ENCODE data around the gene RALGAPA1.
"Not testable (repeated sequence)": the region's sequence is repeated elsewhere in the genome, so short reads cannot be mapped to it uniquely, and the experiment has no call there.

The RALGAPA1 gene
- total RNA-seq, result 103 to 119 (median 111) reads per million in 3 donors

- DNase-seq, result peak; percentile 92 to 93 (median 92)
- not testable (repeated sequence) for H3K4me1 ChIP-seq (ENCODE audit: control insufficient read depth, insufficient read depth, low read length, poor library complexity, severe bottlenecking)
- H3K4me3 ChIP-seq (ENCODE audit: insufficient read depth, low read depth, low read length, poor library complexity, severe bottlenecking), result peak within 1 kb of the TSS; percentile 54
Observed at GRCh38 chr14:35808638-35809563, at the start of gene RALGAPA1. Gene RALGAPA1, minus strand, starts transcription at chr14:35809295. Its CDS starts 460 bp downstream, at chr14:35808835.

GRCh38 chr14:35858521-35859209 lies 49.6 kb upstream of the RALGAPA1 start:
- Histone ChIP-seq H3K27me3 (replicated peaks; ENCODE audit: control insufficient read depth, insufficient read depth, low read length, poor library complexity, severe bottlenecking) (no peaks in the 10 kb centered on the region), H3K4me3 (ENCODE audit: insufficient read depth, low read depth, low read length, poor library complexity, severe bottlenecking) (no peak overlapping the region), H3K36me3 (ENCODE audit: control insufficient read depth, insufficient read depth, low read length) (peaks cover 7% of the 10 kb centered on the region), H3K27ac (ENCODE audit: insufficient read depth, low read length, poor library complexity, severe bottlenecking) (no peak overlapping the region), H3K4me1 (ENCODE audit: control insufficient read depth, insufficient read depth, low read length, poor library complexity, severe bottlenecking) (no peaks in the 10 kb centered on the region), H3K9me3 (ENCODE audit: control insufficient read depth, low read length) (no peaks in the 10 kb centered on the region)
- no peak for DNase-seq

More at GRCh38 chr14:35808638-35809563, at the start of gene RALGAPA1:
- H3K27ac ChIP-seq (ENCODE audit: insufficient read depth, low read length, poor library complexity, severe bottlenecking), result peak within 1 kb of the TSS; percentile 65
- H3K27me3 ChIP-seq (replicated peaks; ENCODE audit: control insufficient read depth, insufficient read depth, low read length, poor library complexity, severe bottlenecking); H3K9me3 ChIP-seq (ENCODE audit: control insufficient read depth, low read length); H3K36me3 ChIP-seq (ENCODE audit: control insufficient read depth, insufficient read depth, low read length): not testable (repeated sequence)

GRCh38 chr14:35855876-35856481 lies 46.9 kb upstream of the RALGAPA1 start:
- Histone ChIP-seq H3K4me1 (ENCODE audit: control insufficient read depth, insufficient read depth, low read length, poor library complexity, severe bottlenecking) (no peaks in the 10 kb centered on the region), H3K36me3 (ENCODE audit: control insufficient read depth, insufficient read depth, low read length) (no peaks in the 10 kb centered on the region), H3K27me3 (replicated peaks; ENCODE audit: control insufficient read depth, insufficient read depth, low read length, poor library complexity, severe bottlenecking) (no peaks in the 10 kb centered on the region), H3K9me3 (ENCODE audit: control insufficient read depth, low read length) (no peaks in the 10 kb centered on the region), H3K4me3 (ENCODE audit: insufficient read depth, low read depth, low read length, poor library complexity, severe bottlenecking) (no peak overlapping the region), H3K27ac (ENCODE audit: insufficient read depth, low read length, poor library complexity, severe bottlenecking) (no peak overlapping the region)
- DNase-seq, result no peak

- no peaks in the 10 kb centered on the region for H3K27me3 ChIP-seq (replicated peaks; ENCODE audit: control insufficient read depth, insufficient read depth, low read length, poor library complexity, severe bottlenecking)
- DNase-seq, result no peak
- H3K4me1 ChIP-seq (ENCODE audit: control insufficient read depth, insufficient read depth, low read length, poor library complexity, severe bottlenecking), result no peaks in the 10 kb centered on the region
- no peak overlapping the region for H3K27ac ChIP-seq (ENCODE audit: insufficient read depth, low read length, poor library complexity, severe bottlenecking)
- H3K36me3 ChIP-seq (ENCODE audit: control insufficient read depth, insufficient read depth, low read length), result no peaks in the 10 kb centered on the region
- no peaks in the 10 kb centered on the region for H3K9me3 ChIP-seq (ENCODE audit: control insufficient read depth, low read length)
- H3K4me3 ChIP-seq (ENCODE audit: insufficient read depth, low read depth, low read length, poor library complexity, severe bottlenecking), result no peak overlapping the region
Observed at GRCh38 chr14:35854696-35855270, 45.7 kb upstream of the RALGAPA1 start.

- Histone ChIP-seq H3K36me3 (ENCODE audit: control insufficient read depth, insufficient read depth, low read length) (no peaks in the 10 kb centered on the region), H3K9me3 (ENCODE audit: control insufficient read depth, low read length) (no peaks in the 10 kb centered on the region), H3K4me3 (ENCODE audit: insufficient read depth, low read depth, low read length, poor library complexity, severe bottlenecking) (no peak overlapping the region), H3K27ac (ENCODE audit: insufficient read depth, low read length, poor library complexity, severe bottlenecking) (no peak overlapping the region), H3K27me3 (replicated peaks; ENCODE audit: control insufficient read depth, insufficient read depth, low read length, poor library complexity, severe bottlenecking) (no peaks in the 10 kb centered on the region), H3K4me1 (ENCODE audit: control insufficient read depth, insufficient read depth, low read length, poor library complexity, severe bottlenecking) (no peaks in the 10 kb centered on the region)
- DNase-seq, result no peak
Observed at GRCh38 chr14:35853225-35853624, 44.1 kb upstream of the RALGAPA1 start.

GRCh38 chr14:35851823-35852222 lies 42.7 kb upstream of the RALGAPA1 start:
- Histone ChIP-seq H3K4me1 (ENCODE audit: control insufficient read depth, insufficient read depth, low read length, poor library complexity, severe bottlenecking) (no peaks in the 10 kb centered on the region), H3K4me3 (ENCODE audit: insufficient read depth, low read depth, low read length, poor library complexity, severe bottlenecking) (no peak overlapping the region), H3K27ac (ENCODE audit: insufficient read depth, low read length, poor library complexity, severe bottlenecking) (no peak overlapping the region), H3K9me3 (ENCODE audit: control insufficient read depth, low read length) (no peaks in the 10 kb centered on the region), H3K36me3 (ENCODE audit: control insufficient read depth, insufficient read depth, low read length) (no peaks in the 10 kb centered on the region), H3K27me3 (replicated peaks; ENCODE audit: control insufficient read depth, insufficient read depth, low read length, poor library complexity, severe bottlenecking) (no peaks in the 10 kb centered on the region)
- DNase-seq, result no peak

- Histone ChIP-seq H3K27ac (ENCODE audit: insufficient read depth, low read length, poor library complexity, severe bottlenecking) (no peak overlapping the region), H3K36me3 (ENCODE audit: control insufficient read depth, insufficient read depth, low read length) (no peaks in the 10 kb centered on the region), H3K4me3 (ENCODE audit: insufficient read depth, low read depth, low read length, poor library complexity, severe bottlenecking) (no peak overlapping the region), H3K9me3 (ENCODE audit: control insufficient read depth, low read length) (no peaks in the 10 kb centered on the region), H3K27me3 (replicated peaks; ENCODE audit: control insufficient read depth, insufficient read depth, low read length, poor library complexity, severe bottlenecking) (no peaks in the 10 kb centered on the region), H3K4me1 (ENCODE audit: control insufficient read depth, insufficient read depth, low read length, poor library complexity, severe bottlenecking) (no peaks in the 10 kb centered on the region)
- DNase-seq, result no peak
Observed at GRCh38 chr14:35849122-35849521, 40.0 kb upstream of the RALGAPA1 start.

GRCh38 chr14:35847636-35848035 lies 38.5 kb upstream of the RALGAPA1 start:
- Histone ChIP-seq H3K27me3 (replicated peaks; ENCODE audit: control insufficient read depth, insufficient read depth, low read length, poor library complexity, severe bottlenecking) (no peaks in the 10 kb centered on the region), H3K4me3 (ENCODE audit: insufficient read depth, low read depth, low read length, poor library complexity, severe bottlenecking) (no peak overlapping the region), H3K36me3 (ENCODE audit: control insufficient read depth, insufficient read depth, low read length) (peaks cover 2% of the 10 kb centered on the region), H3K27ac (ENCODE audit: insufficient read depth, low read length, poor library complexity, severe bottlenecking) (no peak overlapping the region), H3K4me1 (ENCODE audit: control insufficient read depth, insufficient read depth, low read length, poor library complexity, severe bottlenecking) (no peaks in the 10 kb centered on the region), H3K9me3 (ENCODE audit: control insufficient read depth, low read length) (peaks cover 3% of the 10 kb centered on the region)
- DNase-seq, result no peak

GRCh38 chr14:35844494-35844893 lies 35.4 kb upstream of the RALGAPA1 start:
- Histone ChIP-seq H3K4me1 (ENCODE audit: control insufficient read depth, insufficient read depth, low read length, poor library complexity, severe bottlenecking) (no peaks in the 10 kb centered on the region), H3K9me3 (ENCODE audit: control insufficient read depth, low read length) (peaks cover 4% of the 10 kb centered on the region), H3K27ac (ENCODE audit: insufficient read depth, low read length, poor library complexity, severe bottlenecking) (no peak overlapping the region), H3K4me3 (ENCODE audit: insufficient read depth, low read depth, low read length, poor library complexity, severe bottlenecking) (no peak overlapping the region), H3K27me3 (replicated peaks; ENCODE audit: control insufficient read depth, insufficient read depth, low read length, poor library complexity, severe bottlenecking) (no peaks in the 10 kb centered on the region), H3K36me3 (ENCODE audit: control insufficient read depth, insufficient read depth, low read length) (peaks cover 7% of the 10 kb centered on the region)
- no peak for DNase-seq

Measured in effector memory CD4-positive, alpha-beta T cell (primary cell).